ENCODE results near the gene KMT2A. TPM values are rescaled to one million over a fixed set of nuclear protein-coding genes. Genes with fewer than 3 reads are reported as not detected.

The KMT2A gene
- total and polyA plus RNA-seq, 10 of the 15 experiments (the other 5 are each of a cell fraction or from before 2014, with no cell fraction given), result 6.1 to 56.9 (median 25.4) TPM

GRCh38 chr11:118442908-118443589 lies 6.8 kb downstream of the KMT2A start:
- H3K9me3 ChIP-seq (replicated peaks; ENCODE audit: control insufficient read depth, insufficient read depth, low read length), result no peaks in the 10 kb centered on the region
- H3K27ac ChIP-seq (ENCODE audit: control insufficient read depth, insufficient read depth), result peak overlapping the region; percentile 84
- peaks cover 37% of the 10 kb centered on the region for H3K4me1 ChIP-seq (ENCODE audit: control insufficient read depth, insufficient read depth, low read length)
- H4K20me1 ChIP-seq (ENCODE audit: control insufficient read depth, insufficient read depth), result no peaks in the 10 kb centered on the region
- ATAC-seq, result peak; percentile 23
- WGBS (ENCODE audit: insufficient coverage, insufficient replicate concordance, low lambda C conversion rate, missing lambda C conversion rate), result 14% methylated on average over 4 of the region's 4 CpGs
- H3K36me3 ChIP-seq (ENCODE audit: control insufficient read depth in 2 of 2, insufficient read depth in 2 of 2, low read length in 1 of 2), result peaks cover 0 to 3% of the 10 kb centered on the region in 2 experiments; a peak in 1 of 4 replicates
- no peak overlapping the region for H2AFZ ChIP-seq (ENCODE audit: control insufficient read depth, low read depth, low read length)
- TF ChIP-seq STAT3 (IDR thresholded peaks at IDR 0.05; ENCODE audit: low read depth, low read length) (no peak), HDGF (IDR thresholded peaks at IDR 0.05) (no peak), CREM (IDR thresholded peaks at IDR 0.05; ENCODE audit: low read depth) (no peak), HDAC6 (IDR thresholded peaks at IDR 0.05; ENCODE audit: unreplicated experiment) (no peak)
- in situ Hi-C loops (cut with MboI), result no loop called here
- peak overlapping the region; percentile 51 for H3K9ac ChIP-seq (ENCODE audit: control insufficient read depth, insufficient read depth, low read length)
- SMC1A ChIA-PET (ENCODE audit: uncharacterized antibody, unreplicated experiment), result interaction anchor here (0.8 to 1.6 kb wide), 7 partner anchors 8 to 245 kb away, joined by 3 to 7 read pairs (median 3); no protein-coding TSS in a partner anchor
- peaks cover 98% of the 10 kb centered on the region for H3K79me2 ChIP-seq (ENCODE audit: control insufficient read depth, insufficient read depth, low read length)
- no TSS peak for BruUV-seq (replicated peaks)
- no peaks in the 10 kb centered on the region for H3K27me3 ChIP-seq (replicated peaks in 1 of 2; ENCODE audit: control insufficient read depth in 2 of 2, insufficient read depth in 2 of 2, low read length in 1 of 2)
- peak overlapping the region; percentile 93 for H3K4me2 ChIP-seq (ENCODE audit: control insufficient read depth, insufficient read depth)
- DNase-seq (ENCODE audit: low read depth, low spot score), result no peak
- POLR2A ChIA-PET, result interaction anchor here (0.8 to 1.4 kb wide), 4 partner anchors 11 to 40 kb away, joined by 3 to 4 read pairs (median 4); no protein-coding TSS in a partner anchor
- RAD21 ChIA-PET (ENCODE audit: unreplicated experiment), result interaction anchor here (0.7 to 2.1 kb wide), 5 partner anchors 8 to 228 kb away, joined by 3 to 9 read pairs (median 4); no protein-coding TSS in a partner anchor
- H3K4me3 ChIP-seq, result peak overlapping the region; percentile 94
- CTCF ChIA-PET, result interaction anchor here (0.6 to 2.5 kb wide), 10 partner anchors 7 to 87 kb away, joined by 3 to 9 read pairs (median 4); partner anchors contain the start of gene TMEM25
- no peak for FAIRE-seq
- intact Hi-C loops (cut with micrococcal nuclease; ENCODE audit: unreplicated experiment), result no loop called here

GRCh38 chr11:118443590-118444218 lies 7.4 kb downstream of the KMT2A start:
- CTCF ChIA-PET, result interaction anchor here (0.6 to 2.5 kb wide), 9 partner anchors 8 to 87 kb away, joined by 3 to 9 read pairs (median 4); partner anchors contain the start of gene TMEM25
- 0 out of 2 replicates have a peak, but pooled peaks have one; percentile 41 for TF ChIP-seq ASH2L (IDR thresholded peaks at IDR 0.05; ENCODE audit: borderline replicate concordance, low read depth)
- no peak for TF ChIP-seq ESRRA (IDR thresholded peaks at IDR 0.05; ENCODE audit: low read length)
- TF ChIP-seq POLR2A (IDR thresholded peaks at IDR 0.05; ENCODE audit: low read depth, low read length), result no peak
- no peak for TF ChIP-seq RB1 (IDR thresholded peaks at IDR 0.05; ENCODE audit: borderline replicate concordance)
- peak; percentile 88 for TF ChIP-seq RELB (IDR thresholded peaks at IDR 0.05; ENCODE audit: low read depth)
- TF ChIP-seq IKZF1 (conservative IDR thresholded peaks at IDR 0.05), result peak; percentile 34; the same call in 1 of the 2 replicates
- peak; percentile 44; the same call in 1 of the 2 replicates for TF ChIP-seq ZNF217 (IDR thresholded peaks at IDR 0.05)
- peak; percentile 55; the same call in 1 of the 2 replicates for TF ChIP-seq BMI1 (IDR thresholded peaks at IDR 0.05; ENCODE audit: borderline replicate concordance)
- peak; percentile 26 to 50; a peak in 3 of 4 replicates for TF ChIP-seq IKZF2 (IDR thresholded peaks at IDR 0.05)
- TF ChIP-seq PML (IDR thresholded peaks at IDR 0.05; ENCODE audit: low read length), result peak; percentile 46; the same call in 1 of the 2 replicates
- TF ChIP-seq RAD51 (IDR thresholded peaks at IDR 0.05), result no peak

More at GRCh38 chr11:118443590-118444218, 7.4 kb downstream of the KMT2A start:
- Histone ChIP-seq H3K4me3 (peak overlapping the region; percentile 94), H4K20me1 (ENCODE audit: control insufficient read depth, insufficient read depth) (no peaks in the 10 kb centered on the region), H3K27me3 (replicated peaks in 1 of 2; ENCODE audit: control insufficient read depth in 2 of 2, insufficient read depth in 2 of 2, low read length in 1 of 2) (no peaks in the 10 kb centered on the region), H3K79me2 (ENCODE audit: control insufficient read depth, insufficient read depth, low read length) (peaks cover 95% of the 10 kb centered on the region), H3K4me1 (ENCODE audit: control insufficient read depth, insufficient read depth, low read length) (peaks cover 41% of the 10 kb centered on the region), H3K27ac (ENCODE audit: control insufficient read depth, insufficient read depth) (peak overlapping the region; percentile 84), H3K4me2 (ENCODE audit: control insufficient read depth, insufficient read depth) (peak overlapping the region; percentile 93), H3K36me3 (ENCODE audit: control insufficient read depth in 2 of 2, insufficient read depth in 2 of 2, low read length in 1 of 2) (peaks cover 0 to 3% of the 10 kb centered on the region in 2 experiments; a peak in 1 of 4 replicates), H3K9ac (ENCODE audit: control insufficient read depth, insufficient read depth, low read length) (peak overlapping the region; percentile 51; the same call in 1 of the 2 replicates), H2AFZ (ENCODE audit: control insufficient read depth, low read depth, low read length) (no peak overlapping the region), H3K9me3 (replicated peaks; ENCODE audit: control insufficient read depth, insufficient read depth, low read length) (no peaks in the 10 kb centered on the region)
- ATAC-seq (peak; percentile 69), FAIRE-seq (no peak), DNase-seq (ENCODE audit: low read depth, low spot score) (peak; percentile 48)
- ChIA-PET SMC1A (ENCODE audit: uncharacterized antibody, unreplicated experiment) (interaction anchor here (1.0 to 1.6 kb wide), 6 partner anchors 8 to 245 kb away, joined by 3 to 7 read pairs (median 4); no protein-coding TSS in a partner anchor), POLR2A (interaction anchor here (0.8 to 1.4 kb wide), 4 partner anchors 8 to 41 kb away, joined by 3 to 6 read pairs (median 4); no protein-coding TSS in a partner anchor), RAD21 (ENCODE audit: unreplicated experiment) (interaction anchor here (0.7 to 2.1 kb wide), 5 partner anchors 8 to 43 kb away, joined by 3 to 9 read pairs (median 4); no protein-coding TSS in a partner anchor)
- intact Hi-C loops (cut with micrococcal nuclease; ENCODE audit: unreplicated experiment), result no loop called here
- BruUV-seq (replicated peaks), result no TSS peak
- 0% methylated on average over 2 of the region's 2 CpGs for WGBS (ENCODE audit: insufficient coverage, insufficient replicate concordance, low lambda C conversion rate, missing lambda C conversion rate)
- in situ Hi-C loops (cut with MboI), result no loop called here
